GM12891 (cell line): ENCODE data around the gene GAB1.

Experiments
- POLR2AphosphoS5 ChIP-seq: IDR thresholded peaks from 2 replicates; pipeline ENCODE4 v1.6.1; 2011; ENCODE audit warnings: low read depth, low read length, control low read depth
- SPI1 ChIP-seq: IDR thresholded peaks from 2 replicates; pipeline ENCODE4 v1.6.1; 2011; ENCODE audit warnings: low read depth, low read length, control low read depth

DNA sequence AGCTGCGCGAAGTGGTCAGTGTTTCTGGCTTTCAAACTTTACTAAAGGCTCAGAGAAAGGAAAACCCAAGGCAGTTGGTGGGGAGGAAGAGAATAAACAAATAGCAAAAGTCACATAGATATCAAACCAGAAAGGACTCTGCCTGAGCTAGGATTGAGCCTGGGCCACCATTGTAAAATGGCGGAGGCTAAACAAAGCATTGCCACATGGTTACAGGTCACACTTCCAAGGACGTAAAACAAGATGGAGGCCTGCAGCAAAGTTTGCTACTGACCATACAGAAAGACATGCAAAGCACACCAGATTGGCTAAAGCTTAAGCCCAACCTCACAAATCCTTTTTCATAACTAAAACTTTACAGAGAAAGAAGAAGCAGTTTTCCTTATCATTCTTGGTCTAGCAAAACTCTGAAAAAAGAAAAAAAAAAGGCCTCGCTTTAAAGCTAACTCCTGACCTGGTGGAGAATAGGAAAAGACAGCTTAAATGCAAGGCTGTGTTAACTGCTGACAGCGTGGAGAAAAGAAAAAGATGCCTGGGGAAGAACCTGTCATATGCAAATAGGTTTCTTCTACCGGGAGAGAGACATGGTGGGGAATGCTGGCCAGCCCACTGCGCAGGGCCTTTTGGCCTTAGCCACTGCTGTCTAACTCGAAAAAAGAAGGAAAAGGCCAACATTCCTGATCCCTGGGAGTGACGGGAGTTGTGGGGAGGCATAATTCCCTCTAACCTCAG, 95.0 kb downstream of the GAB1 start:
- TF ChIP-seq POLR2AphosphoS5, result no peak
- no peak for TF ChIP-seq SPI1
